HEK293T (cell line): ENCODE results near the gene GAGE12J.
A peak's percentile ranks its signal among the peaks of the same experiment; 100 is the strongest.
"Not testable (repeated sequence)": the region's sequence is repeated elsewhere in the genome, so short reads cannot be mapped to it uniquely, and the experiment has no call there.

Source experiments
- CTCF ChIA-PET: fragments of 350-600 bp; formaldehyde crosslinking; extraction: SDS; loops from one replicate; lab custom pipeline; 2021; ENCODE audit warnings: antibody characterized with exemption, inconsistent platforms; lab: Yijun Ruan, JAX
- POLR2A ChIA-PET: fragments of 350-600 bp; formaldehyde crosslinking; extraction: SDS; loops from one replicate; lab custom pipeline; 2020; ENCODE audit warnings: antibody characterized with exemption, inconsistent platforms; lab: Yijun Ruan, JAX
- DNase-seq: peaks from one replicate; pipeline ENCODE4 v3.0.0; 2012; ENCODE audit warnings: mixed read lengths; ENCODE audit errors: extremely low spot score
- ARNT ChIP-seq: fragments of 450-650 bp; IDR thresholded peaks from 2 replicates; pipeline ENCODE4 v1.6.1; 2017; ENCODE audit warnings: mild to moderate bottlenecking
- BHLHE40 ChIP-seq: fragments of 450-650 bp; IDR thresholded peaks from 2 replicates; pipeline ENCODE4 v1.6.1; 2016; ENCODE audit warnings: mild to moderate bottlenecking, moderate library complexity, borderline replicate concordance
- CTBP1 ChIP-seq: fragments of 450-650 bp; IDR thresholded peaks from 2 replicates; pipeline ENCODE4 v1.6.1; 2016; ENCODE audit warnings: borderline replicate concordance
- ELF4 ChIP-seq: fragments of 450-650 bp; IDR thresholded peaks from 2 replicates; pipeline ENCODE4 v1.6.1; 2017; ENCODE audit warnings: antibody characterized with exemption
- FOXA1 ChIP-seq: fragments of 450-650 bp; IDR thresholded peaks from 2 replicates; pipeline ENCODE4 v1.6.1; 2016; ENCODE audit warnings: mild to moderate bottlenecking
- FOXK2 ChIP-seq: fragments of 450-650 bp; IDR thresholded peaks from 2 replicates; pipeline ENCODE4 v1.6.1; 2016; ENCODE audit warnings: mild to moderate bottlenecking
- FOXM1 ChIP-seq: fragments of 450-650 bp; IDR thresholded peaks from 2 replicates; pipeline ENCODE4 v1.6.1; 2017; ENCODE audit warnings: mild to moderate bottlenecking, borderline replicate concordance
- HDGF ChIP-seq: fragments of 450-650 bp; IDR thresholded peaks from 2 replicates; pipeline ENCODE4 v1.6.1; 2017; ENCODE audit warnings: antibody characterized with exemption, borderline replicate concordance
- L3MBTL2 ChIP-seq: fragments of 450-650 bp; conservative IDR thresholded peaks from 2 replicates; pipeline ENCODE4 v1.6.1; 2016; ENCODE audit warnings: mild to moderate bottlenecking
- LEF1 ChIP-seq: fragments of 450-650 bp; IDR thresholded peaks from 2 replicates; pipeline ENCODE4 v1.6.1; 2017; ENCODE audit warnings: mild to moderate bottlenecking, borderline replicate concordance
- NFRKB ChIP-seq: fragments of 450-650 bp; IDR thresholded peaks from 2 replicates; pipeline ENCODE4 v1.6.1; 2016; ENCODE audit warnings: mild to moderate bottlenecking, moderate library complexity
- SP1 ChIP-seq: fragments of 450-650 bp; IDR thresholded peaks from 2 replicates; pipeline ENCODE4 v1.6.1; 2017
- SUZ12 ChIP-seq: fragments of 450-650 bp; IDR thresholded peaks from 2 replicates; pipeline ENCODE4 v1.6.1; 2016; ENCODE audit warnings: mild to moderate bottlenecking
- TARDBP ChIP-seq: fragments of 450-650 bp; IDR thresholded peaks from 2 replicates; pipeline ENCODE4 v1.6.1; 2016
- ZNF384 ChIP-seq: fragments of 450-650 bp; IDR thresholded peaks from 2 replicates; pipeline ENCODE4 v1.6.1; 2016
- TF ChIP-seq, protein P1 (sequence below): fragments of 450-650 bp; IDR thresholded peaks from 2 replicates; pipeline ENCODE4 v1.6.1; 2016

The GAGE12J gene

DNA sequence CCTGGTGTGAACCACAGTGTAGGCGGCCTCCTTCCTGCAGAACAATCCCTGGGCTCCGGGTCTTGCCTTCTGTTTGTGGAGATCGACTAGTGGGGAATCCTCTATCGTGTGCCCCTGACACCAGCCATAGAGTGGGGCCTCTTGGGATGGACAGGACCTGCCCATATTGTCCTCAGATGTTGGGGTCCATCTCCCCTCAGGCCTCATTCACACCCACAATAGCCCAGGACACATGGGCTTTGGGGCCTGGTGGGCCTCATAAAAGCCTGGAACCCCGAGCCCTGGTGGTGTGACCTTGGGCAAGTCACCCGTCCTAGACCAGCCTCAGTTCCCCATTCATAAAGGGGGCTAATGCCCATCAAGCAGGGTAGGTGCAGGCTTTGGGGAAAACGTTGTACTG lies 31.6 kb upstream of the GAGE12J start:
- ChIA-PET POLR2A (no interaction called here), CTCF (no interaction called here)
- DNase-seq = no peak
- TF ChIP-seq CTBP1 = no peak
- TF ChIP-seq ZNF384 = no peak
- TF ChIP-seq BHLHE40 = no peak
- TF ChIP-seq FOXK2 = no peak
- no peak for TF ChIP-seq FOXA1
- no peak for TF ChIP-seq ARNT
- no peak for TF ChIP-seq HDGF
- no peak for TF ChIP-seq LEF1
- TF ChIP-seq FOXM1 = no peak
- TF ChIP-seq NFRKB = no peak
- TF ChIP-seq, protein P1, sequence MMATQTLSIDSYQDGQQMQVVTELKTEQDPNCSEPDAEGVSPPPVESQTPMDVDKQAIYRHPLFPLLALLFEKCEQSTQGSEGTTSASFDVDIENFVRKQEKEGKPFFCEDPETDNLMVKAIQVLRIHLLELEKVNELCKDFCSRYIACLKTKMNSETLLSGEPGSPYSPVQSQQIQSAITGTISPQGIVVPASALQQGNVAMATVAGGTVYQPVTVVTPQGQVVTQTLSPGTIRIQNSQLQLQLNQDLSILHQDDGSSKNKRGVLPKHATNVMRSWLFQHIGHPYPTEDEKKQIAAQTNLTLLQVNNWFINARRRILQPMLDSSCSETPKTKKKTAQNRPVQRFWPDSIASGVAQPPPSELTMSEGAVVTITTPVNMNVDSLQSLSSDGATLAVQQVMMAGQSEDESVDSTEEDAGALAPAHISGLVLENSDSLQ = no peak
- TF ChIP-seq SP1 = no peak
- no peak for TF ChIP-seq TARDBP
- no peak for TF ChIP-seq L3MBTL2
- no peak for TF ChIP-seq ELF4
- TF ChIP-seq SUZ12 = no peak

DNA sequence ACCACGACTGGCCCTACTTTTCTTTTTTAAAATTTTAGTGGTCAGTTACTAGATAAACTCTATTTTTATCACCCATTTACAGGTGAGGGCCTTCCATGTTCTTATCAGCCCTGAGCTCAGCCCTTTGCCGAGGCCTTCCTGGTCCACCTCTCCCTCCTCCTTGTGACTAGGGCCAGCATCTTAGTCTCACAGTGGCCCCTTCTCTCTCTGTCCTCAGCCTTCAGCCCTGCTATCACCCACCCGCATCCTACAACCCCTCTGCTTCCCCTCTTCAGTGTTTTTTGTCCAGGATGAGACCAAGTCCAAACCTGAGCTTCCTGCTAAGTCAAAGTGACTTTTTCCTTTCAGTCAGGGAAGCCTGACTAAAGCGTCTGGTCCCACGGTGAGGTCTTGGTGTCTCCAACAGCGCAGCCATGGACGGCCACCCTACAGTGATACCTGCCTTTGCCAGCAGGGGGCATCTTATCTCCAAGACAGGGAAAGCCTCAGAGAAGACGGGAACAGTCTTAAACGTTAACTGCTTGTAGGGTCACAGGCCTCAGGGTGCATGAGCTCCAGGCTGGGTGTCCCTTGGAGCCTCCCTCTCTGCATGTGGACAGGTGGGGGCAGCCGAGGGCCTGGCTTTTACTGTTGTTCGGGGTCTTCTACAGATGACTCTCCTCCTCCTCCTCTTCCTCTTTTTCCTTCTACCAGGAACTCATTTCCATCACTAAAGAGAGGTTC lies 30.1 kb upstream of the GAGE12J start:
- TF ChIP-seq BHLHE40 (no peak), ZNF384 (no peak), NFRKB (no peak), TARDBP (no peak), SP1 (no peak), FOXA1 (no peak), SUZ12 (no peak), ARNT (no peak), ELF4 (no peak)
- ChIA-PET CTCF (interaction anchor here (0.6 to 1.1 kb wide), 5 partner anchors 11 to 661 kb away, joined by 3 to 6 read pairs (median 4); no protein-coding TSS in a partner anchor), POLR2A (no interaction called here)
- DNase-seq = peak; percentile 68

DNA sequence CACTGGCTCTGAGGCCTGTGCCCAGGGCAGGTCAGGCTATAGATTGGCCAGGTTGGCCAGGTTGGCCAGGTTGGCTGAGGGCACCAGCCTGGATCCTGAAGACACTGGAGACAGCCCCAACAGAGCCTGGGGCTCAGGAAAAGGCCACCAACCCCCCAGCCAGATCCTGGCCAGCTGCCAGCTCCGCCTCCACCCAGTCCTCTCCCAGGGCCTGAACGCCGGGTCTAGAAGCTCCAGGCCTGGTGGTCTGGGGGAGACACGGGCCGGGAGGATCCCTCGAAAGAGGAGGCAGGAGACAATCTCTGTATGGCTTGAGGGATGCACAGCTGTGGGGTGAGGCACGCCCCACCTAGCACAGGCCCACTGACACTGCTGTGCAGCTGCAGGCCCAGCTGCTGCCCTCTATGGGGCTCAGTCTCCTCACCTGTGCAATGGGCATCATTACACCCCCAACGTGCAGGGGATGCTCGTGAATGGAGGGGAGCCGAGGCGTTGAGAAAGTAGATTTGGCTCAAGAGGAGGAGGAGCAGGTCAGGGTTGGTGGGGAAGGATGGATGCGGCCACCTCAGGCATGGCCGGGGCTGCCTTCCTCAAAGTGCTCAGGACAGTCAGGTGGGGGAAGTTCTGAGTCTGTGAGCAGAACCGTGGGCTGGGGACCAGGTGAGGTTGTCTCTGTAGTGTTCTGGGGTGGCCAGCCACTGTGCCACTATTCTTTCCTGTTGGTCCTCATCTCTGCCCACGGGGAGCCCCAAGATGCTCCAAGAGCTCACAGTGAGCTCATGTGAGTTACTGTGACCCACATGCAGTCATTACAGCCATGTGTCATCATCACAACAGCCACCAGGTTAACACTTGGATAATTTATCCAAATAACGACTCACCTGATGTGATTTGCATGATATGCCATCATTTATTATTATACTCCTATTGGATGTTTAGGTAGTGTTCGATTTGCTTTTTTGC lies 29.2 kb upstream of the GAGE12J start:
- no peak for TF ChIP-seq FOXA1
- no peak for TF ChIP-seq BHLHE40
- TF ChIP-seq FOXK2 = no peak
- TF ChIP-seq SP1 = no peak
- no peak for TF ChIP-seq ZNF384
- TF ChIP-seq, protein P1 = no peak
- TF ChIP-seq L3MBTL2 = no peak
- TF ChIP-seq TARDBP = no peak
- TF ChIP-seq ARNT = no peak
- TF ChIP-seq NFRKB = no peak
- TF ChIP-seq FOXM1 = no peak
- TF ChIP-seq LEF1 = no peak
- no peak for TF ChIP-seq ELF4
- no peak for TF ChIP-seq HDGF
- no peak for TF ChIP-seq SUZ12
- no peak for TF ChIP-seq CTBP1
- CTCF ChIA-PET = interaction anchor here (0.6 to 1.1 kb wide), 3 partner anchors 8 to 30 kb away, joined by 3 to 6 read pairs (median 3); no protein-coding TSS in a partner anchor
- POLR2A ChIA-PET = no interaction called here

DNA sequence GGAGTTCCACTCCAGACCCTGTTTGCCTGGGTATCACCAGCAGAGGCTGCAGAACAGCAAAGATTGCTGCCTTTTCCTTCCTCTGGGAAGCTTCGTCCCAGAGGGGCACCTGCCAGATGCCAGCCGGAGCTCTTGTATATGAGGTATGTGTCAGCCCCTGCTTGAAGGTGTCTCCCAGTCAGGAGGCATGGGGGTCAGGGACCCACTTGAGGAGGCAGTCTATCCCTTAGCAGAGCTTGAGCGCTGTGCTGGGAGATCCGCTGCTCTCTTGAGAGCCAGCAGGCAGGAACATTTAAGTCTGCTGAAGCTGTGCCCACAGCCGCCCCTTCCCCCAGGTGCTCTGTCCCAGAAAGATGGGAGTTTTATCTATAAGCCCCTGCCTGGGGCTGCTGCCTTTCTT lies 22.5 kb upstream of the GAGE12J start:
- DNase-seq, CTCF ChIA-PET, POLR2A ChIA-PET: not testable (repeated sequence)

More for the DNA sequence above, 29.2 kb upstream of the GAGE12J start:
- no peak for DNase-seq

DNA sequence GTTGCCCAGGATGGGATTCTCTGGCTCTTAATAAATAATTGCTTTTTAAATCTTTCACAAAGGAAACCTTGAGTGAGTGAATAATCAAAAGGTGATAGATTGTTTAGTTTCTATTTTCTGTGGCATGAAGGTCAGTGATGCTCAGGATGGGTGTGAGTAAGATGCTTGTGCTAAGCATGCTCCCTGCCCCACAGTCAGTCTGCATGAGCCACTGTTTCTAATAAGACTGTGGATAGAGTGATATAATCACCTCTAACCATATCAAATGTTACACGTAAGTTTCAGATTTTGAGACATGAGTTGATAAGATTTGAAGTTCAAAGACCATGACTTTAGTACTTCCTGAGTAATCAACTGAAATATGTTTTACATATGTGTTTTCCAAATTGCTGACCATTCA lies 21.1 kb upstream of the GAGE12J start:
- no peak for DNase-seq
- POLR2A ChIA-PET = no interaction called here
- TF ChIP-seq ZNF384 (no peak), BHLHE40 (no peak), FOXK2 (no peak), FOXA1 (no peak), CTBP1 (no peak), HDGF (no peak), ARNT (no peak), FOXM1 (no peak), L3MBTL2 (no peak), ELF4 (no peak), SP1 (no peak), SUZ12 (no peak), LEF1 (no peak), NFRKB (no peak), TARDBP (no peak)
- TF ChIP-seq, protein P1 = no peak
- CTCF ChIA-PET = interaction anchor here (0.6 kb wide), 1 partner anchor 8 kb away, joined by 3 read pairs; no protein-coding TSS in a partner anchor
